B cell (primary cell): ENCODE measurements around the gene TULP3. TPM values are rescaled to one million over a fixed set of nuclear protein-coding genes. Genes with fewer than 3 reads are reported as not detected.

ENCODE experiments used
- ATAC-seq: fragments of 200-7000 bp; cut with Tn5 transposase; one replicate; pipeline ENCODE4 v1.10.0; 2021; ENCODE audit warnings: low read depth, mild to moderate bottlenecking, moderate number of reproducible peaks, moderate library complexity
- CTCF ChIA-PET: fragments of 350-600 bp; sonication (Branson Sonifier 250); formaldehyde crosslinking; loops from one replicate; lab custom pipeline; 2021; ENCODE audit warnings: antibody characterized with exemption, inconsistent platforms; lab: Charles Lee
- POLR2A ChIA-PET: fragments of 350-600 bp; sonication (Branson Sonifier 250); formaldehyde crosslinking; loops from one replicate; lab custom pipeline; 2021; ENCODE audit warnings: antibody characterized with exemption; lab: Charles Lee
- DNase-seq: peaks from one replicate; pipeline ENCODE4 v3.0.0; 2013
- H2AFZ ChIP-seq: 2 replicates; pipeline ENCODE4 v1.6.1; 2012; ENCODE audit warnings: mild to moderate bottlenecking, low read depth, low read length; ENCODE audit not compliant: insufficient read depth, poor library complexity, severe bottlenecking
- H3K27ac ChIP-seq, 2 donors: 1 replicate in 1 of 2; 2 replicates in 1 of 2; pipeline ENCODE4 v1.5.1; 2012 to 2013; ENCODE audit warnings: low read length in 2 of 2, mild to moderate bottlenecking in 2 of 2, moderate library complexity in 1 of 2
- H3K27me3 ChIP-seq, 4 experiments: fragments of 200-600 bp in 1 of 4; sonication (generic) in 1 of 4; replicated peaks in 1 of 4; 1 replicate in 2 of 4; 2 replicates in 2 of 4; pipeline versions ENCODE4 v1.6.1 to v1.7.0; 2013 to 2016; ENCODE audit warnings: low read length in 3 of 4, mild to moderate bottlenecking in 2 of 4, mixed read lengths in 1 of 4, moderate library complexity in 1 of 4; ENCODE audit not compliant: insufficient read depth in 4 of 4, control insufficient read depth in 3 of 4; ENCODE audit errors: control extremely low read depth in 1 of 4
- H3K36me3 ChIP-seq, 2 experiments: replicated peaks in 1 of 2; 1 replicate in 1 of 2; 2 replicates in 1 of 2; pipeline versions ENCODE4 v1.6.1 to v1.7.1; 2013; ENCODE audit warnings: low read length in 1 of 2; ENCODE audit not compliant: insufficient read depth in 2 of 2, control insufficient read depth in 1 of 2; ENCODE audit errors: control extremely low read depth in 1 of 2, extremely low read depth in 1 of 2
- H3K4me1 ChIP-seq, 2 donors: fragments of 200-600 bp in 1 of 2; sonication (generic) in 1 of 2; 1 replicate in 1 of 2; 2 replicates in 1 of 2; pipeline versions ENCODE4 v1.5.1 to v1.6.1; 2013 to 2017; ENCODE audit warnings: low read length in 2 of 2; ENCODE audit not compliant: control insufficient read depth in 2 of 2, insufficient read depth in 2 of 2
- H3K4me2 ChIP-seq: replicated peaks from 2 replicates; pipeline ENCODE3; 2012; ENCODE audit warnings: mild to moderate bottlenecking, low read depth, low read length; ENCODE audit not compliant: poor library complexity, severe bottlenecking
- H3K4me3 ChIP-seq, 5 experiments: fragments of 200-600 bp in 1 of 5; sonication (generic) in 1 of 5; 1 replicate in 3 of 5; 2 replicates in 2 of 5; pipeline versions ENCODE4 v1.5.1 to v1.7.0; 2011 to 2016; ENCODE audit warnings: low read length in 4 of 5, mild to moderate bottlenecking in 4 of 5, low read depth in 2 of 5, control low read depth in 1 of 5, moderate library complexity in 1 of 5; ENCODE audit not compliant: insufficient read depth in 1 of 5; ENCODE audit errors: control extremely low read depth in 1 of 5, extremely low read depth in 1 of 5
- H3K79me2 ChIP-seq: fragments of 200-600 bp; sonication (generic); one replicate; pipeline ENCODE4 v1.6.0; 2016; ENCODE audit warnings: low read length; ENCODE audit not compliant: control insufficient read depth, insufficient read depth
- H3K9ac ChIP-seq: fragments of 200-600 bp; sonication (generic); 2 replicates; pipeline ENCODE4 v1.6.1; 2017; ENCODE audit warnings: mild to moderate bottlenecking, low read length, moderate library complexity
- H3K9me3 ChIP-seq, 3 donors: one replicate each; pipeline versions ENCODE4 v1.6.1 to v1.7.1; 2013; ENCODE audit warnings: low read length in 2 of 3; ENCODE audit not compliant: control insufficient read depth in 2 of 3, insufficient read depth in 1 of 3; ENCODE audit errors: control extremely low read depth in 1 of 3
- H4K20me1 ChIP-seq: 2 replicates; pipeline ENCODE4 v1.6.0; 2012; ENCODE audit warnings: mild to moderate bottlenecking, low read length; ENCODE audit not compliant: insufficient read depth, control insufficient read depth, poor library complexity, severe bottlenecking
- H3K27ac Mint-ChIP-seq: one replicate; pipeline ENCODE4 v1.8.0; 2021; ENCODE audit warnings: mixed read lengths
- H3K27me3 Mint-ChIP-seq: one replicate; pipeline ENCODE4 v1.8.0; 2021; ENCODE audit warnings: mixed read lengths
- H3K4me1 Mint-ChIP-seq: one replicate; pipeline ENCODE4 v1.8.0; 2021; ENCODE audit warnings: mixed read lengths
- H3K4me3 Mint-ChIP-seq: one replicate; pipeline ENCODE4 v1.8.0; 2021; ENCODE audit warnings: mixed read lengths
- H3K9me3 Mint-ChIP-seq: one replicate; pipeline ENCODE4 v1.8.0; 2022; ENCODE audit warnings: mixed read lengths; ENCODE audit not compliant: insufficient read depth
- EZH2 ChIP-seq: IDR thresholded peaks from 2 replicates; pipeline ENCODE4 v1.6.1; 2012; ENCODE audit warnings: borderline replicate concordance, low read depth, mild to moderate bottlenecking, moderate library complexity, low read length; ENCODE audit not compliant: insufficient read depth, poor library complexity, severe bottlenecking
- WGBS: methylation state at CpG from one replicate; pipeline ENCODE4 v1.1.5; 2013; ENCODE audit warnings: missing lambda C conversion rate; ENCODE audit not compliant: insufficient coverage; 5-methylcytosine and 5-hydroxymethylcytosine counted together
- intact Hi-C: fragments of 100-400 bp; cut with micrococcal nuclease; formaldehyde crosslinking; loops from one replicate; pipeline ENCODE4 v1.10.0; 2022
- polyA plus RNA-seq: library from polyadenylated mRNA; depleted of rRNA; stranded (reverse); fragments of >200 nt; gene quantifications from 2 replicates; pipeline ENCODE4 v1.2.3, GENCODE V29; 2012
- total RNA-seq, 2 donors: library from RNA; stranded (reverse); fragments of 120-200 nt in 1 of 2; gene quantifications; 1 replicate in 1 of 2; 2 replicates in 1 of 2; pipeline versions ENCODE4 v1.2.3 to v1.2.4, GENCODE V29; 2013 to 2022
- TF ChIP-seq, protein P1 (sequence below): fragments of 200-600 bp; IDR thresholded peaks from one replicate; pipeline ENCODE4 v1.8.0; 2022; ENCODE audit warnings: antibody characterized with exemption, mild to moderate bottlenecking

The TULP3 gene
- total and polyA plus RNA-seq, 2 donors (not counting 1 experiment from before 2014, with no cell fraction given), result 8.3 to 9.2 TPM

DNA sequence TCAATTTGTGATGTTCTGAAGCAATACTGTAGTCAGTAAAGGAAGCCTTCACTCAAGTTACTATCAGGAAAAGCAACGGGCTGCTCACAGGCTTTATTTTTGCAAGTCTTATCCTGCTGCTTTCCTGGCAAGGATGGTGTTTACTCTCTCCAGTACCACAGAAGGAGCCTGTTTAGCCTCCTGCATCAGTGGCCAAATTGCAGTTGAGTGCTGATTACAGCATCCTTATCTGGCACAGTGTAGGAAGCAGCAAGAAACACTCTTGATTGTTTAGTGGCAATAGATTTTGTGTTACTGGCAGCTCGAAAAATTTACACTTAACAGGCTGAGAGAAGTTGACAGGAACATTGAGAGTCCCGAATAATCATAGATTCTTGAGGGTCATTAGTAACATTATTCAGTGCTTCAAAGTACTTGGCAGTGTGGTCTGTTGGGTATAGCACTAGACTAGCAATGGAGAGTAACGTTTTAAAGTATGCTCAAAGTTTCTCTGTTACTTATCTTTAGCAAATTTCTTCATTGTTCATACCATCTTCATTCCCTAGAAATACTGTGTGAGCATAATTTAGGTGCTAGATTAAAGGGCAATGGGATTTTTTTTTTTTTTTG lies 11.7 kb downstream of the TULP3 start:
- Histone ChIP-seq H3K79me2 (peaks cover 5% of the 10 kb centered on the region), H4K20me1 (no peaks in the 10 kb centered on the region), H3K4me1 (no peaks in the 10 kb centered on the region), H3K27ac (no peak overlapping the region), H3K9me3 (no peaks in the 10 kb centered on the region), H3K27me3 (no peaks in the 10 kb centered on the region), H3K36me3 (no peaks in the 10 kb centered on the region), H3K9ac (no peak overlapping the region), H3K4me2 (no peak overlapping the region), H2AFZ (no peak overlapping the region), H3K4me3 (no peak overlapping the region)
- Mint-ChIP-seq H3K9me3 (no peaks in the 10 kb centered on the region), H3K4me3 (no peak overlapping the region), H3K4me1 (peaks cover 4% of the 10 kb centered on the region), H3K27ac (no peak overlapping the region), H3K27me3 (no peaks in the 10 kb centered on the region)
- CTCF ChIA-PET, result no interaction called here
- DNase-seq, result no peak
- TF ChIP-seq, protein P1, sequence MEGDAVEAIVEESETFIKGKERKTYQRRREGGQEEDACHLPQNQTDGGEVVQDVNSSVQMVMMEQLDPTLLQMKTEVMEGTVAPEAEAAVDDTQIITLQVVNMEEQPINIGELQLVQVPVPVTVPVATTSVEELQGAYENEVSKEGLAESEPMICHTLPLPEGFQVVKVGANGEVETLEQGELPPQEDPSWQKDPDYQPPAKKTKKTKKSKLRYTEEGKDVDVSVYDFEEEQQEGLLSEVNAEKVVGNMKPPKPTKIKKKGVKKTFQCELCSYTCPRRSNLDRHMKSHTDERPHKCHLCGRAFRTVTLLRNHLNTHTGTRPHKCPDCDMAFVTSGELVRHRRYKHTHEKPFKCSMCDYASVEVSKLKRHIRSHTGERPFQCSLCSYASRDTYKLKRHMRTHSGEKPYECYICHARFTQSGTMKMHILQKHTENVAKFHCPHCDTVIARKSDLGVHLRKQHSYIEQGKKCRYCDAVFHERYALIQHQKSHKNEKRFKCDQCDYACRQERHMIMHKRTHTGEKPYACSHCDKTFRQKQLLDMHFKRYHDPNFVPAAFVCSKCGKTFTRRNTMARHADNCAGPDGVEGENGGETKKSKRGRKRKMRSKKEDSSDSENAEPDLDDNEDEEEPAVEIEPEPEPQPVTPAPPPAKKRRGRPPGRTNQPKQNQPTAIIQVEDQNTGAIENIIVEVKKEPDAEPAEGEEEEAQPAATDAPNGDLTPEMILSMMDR, result no peak
- TF ChIP-seq EZH2, result no peak
- ATAC-seq, result no peak
- WGBS, result 83% methylated on average over 2 of the region's 4 CpGs
- intact Hi-C loops, result no loop called here
- POLR2A ChIA-PET, result no interaction called here

DNA sequence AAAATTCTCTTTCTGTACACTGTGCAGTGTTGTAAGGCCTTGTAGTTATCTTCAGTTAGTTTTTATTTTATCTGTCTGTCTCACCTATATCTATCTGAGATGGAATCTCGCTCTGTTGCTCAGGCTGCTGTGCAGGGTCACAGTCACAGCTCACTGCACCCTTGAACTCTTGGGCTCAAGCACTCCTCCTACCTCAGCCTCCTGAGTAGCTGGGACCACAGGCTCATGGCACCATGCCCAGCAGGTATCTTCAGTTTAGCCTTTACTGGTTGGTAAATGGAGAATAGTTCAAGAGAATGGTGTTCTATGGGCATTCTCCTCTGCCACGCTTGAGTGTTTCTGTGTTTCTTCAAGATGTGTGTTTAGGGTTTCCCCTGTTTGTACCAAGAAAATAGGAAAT lies 13.6 kb downstream of the TULP3 start:
- no CpG with 5 or more reads among the region's 2 CpGs for WGBS
- H3K27ac ChIP-seq, result no peak overlapping the region
- H4K20me1 ChIP-seq, result no peaks in the 10 kb centered on the region
- no peak overlapping the region for H3K27ac Mint-ChIP-seq
- no peak overlapping the region for H3K4me2 ChIP-seq
- H3K4me3 Mint-ChIP-seq, result no peak overlapping the region
- H3K36me3 ChIP-seq, result no peaks in the 10 kb centered on the region
- no peaks in the 10 kb centered on the region for H3K9me3 Mint-ChIP-seq
- intact Hi-C loops, result no loop called here
- H3K27me3 Mint-ChIP-seq, result no peaks in the 10 kb centered on the region
- TF ChIP-seq EZH2, result no peak
- TF ChIP-seq, protein P1, result no peak
- H3K79me2 ChIP-seq, result peaks cover 5% of the 10 kb centered on the region
- H3K27me3 ChIP-seq, result no peaks in the 10 kb centered on the region
- CTCF ChIA-PET, result no interaction called here
- peaks cover 4% of the 10 kb centered on the region for H3K4me1 Mint-ChIP-seq
- POLR2A ChIA-PET, result no interaction called here
- H3K9me3 ChIP-seq, result no peaks in the 10 kb centered on the region
- H3K9ac ChIP-seq, result no peak overlapping the region
- H2AFZ ChIP-seq, result no peak overlapping the region
- no peak overlapping the region for H3K4me3 ChIP-seq
- DNase-seq (no peak), ATAC-seq (no peak)
- H3K4me1 ChIP-seq, result no peaks in the 10 kb centered on the region
